ENCODE measurements around the gene DOC2A. TPM values are rescaled to one million over a fixed set of nuclear protein-coding genes. Genes with fewer than 3 reads are reported as not detected.
"Not testable (repeated sequence)": the region's sequence is repeated elsewhere in the genome, so short reads cannot be mapped to it uniquely, and the experiment has no call there.

Gene DOC2A
- polyA plus RNA-seq, 3 donors = 1.6 to 2.3 (median 1.7) TPM

- DNase-seq (ENCODE audit: low read depth in 3 of 3, low spot score in 2 of 3) = no peak
Measured at GRCh38 chr16:29974291-29975133, 36.3 kb downstream of the DOC2A start.

GRCh38 chr16:29973384-29974246, 37.2 kb downstream of the DOC2A start, which contains the start of gene TAOK2:
TSS of gene TAOK2 (plus strand) at chr16:29973868. CDS start at chr16:29977773, 3,905 bp downstream.
- DNase-seq (ENCODE audit: low read depth in 3 of 3, low spot score in 2 of 3) = peak; percentile 92 to 97 (median 97)

- DNase-seq (ENCODE audit: low read depth in 3 of 3, low spot score in 2 of 3) = no peak
Measured at GRCh38 chr16:29972992-29973383, 37.8 kb downstream of the DOC2A start.

GRCh38 chr16:29972500-29972899, 38.3 kb downstream of the DOC2A start:
- DNase-seq (ENCODE audit: low read depth in 3 of 3, low spot score in 2 of 3) = no peak

GRCh38 chr16:29971304-29971703, 39.5 kb downstream of the DOC2A start:
- DNase-seq (ENCODE audit: low read depth in 3 of 3, low spot score in 2 of 3) = no peak

- no peak for DNase-seq (ENCODE audit: low read depth in 3 of 3, low spot score in 2 of 3)
Measured at GRCh38 chr16:29968205-29968604, 42.6 kb downstream of the DOC2A start.

- no peak for DNase-seq (ENCODE audit: low read depth in 3 of 3, low spot score in 2 of 3)
Measured at GRCh38 chr16:29963021-29963743, 47.6 kb downstream of the DOC2A start.

GRCh38 chr16:29962344-29962994, 48.4 kb downstream of the DOC2A start:
- DNase-seq (ENCODE audit: low read depth in 3 of 3, low spot score in 2 of 3) = no peak

- DNase-seq (ENCODE audit: low read depth in 3 of 3, low spot score in 2 of 3) = peak; percentile 72 to 89 (median 82)
Measured at GRCh38 chr16:29961479-29962343, 49.1 kb downstream of the DOC2A start, which contains the start of gene TMEM219. TSS of gene TMEM219 (plus strand) at chr16:29962079. CDS start at chr16:29963144, 1,065 bp downstream.

- DNase-seq (ENCODE audit: low read depth in 3 of 3, low spot score in 2 of 3) = no peak
Measured at GRCh38 chr16:29961127-29961478, 49.7 kb downstream of the DOC2A start.

GRCh38 chr16:29959821-29960220, 51.0 kb downstream of the DOC2A start:
- DNase-seq (ENCODE audit: low read depth in 3 of 3, low spot score in 2 of 3) = not testable (repeated sequence)

GRCh38 chr16:29959293-29959692, 51.5 kb downstream of the DOC2A start:
- no peak for DNase-seq (ENCODE audit: low read depth in 3 of 3, low spot score in 2 of 3)

GRCh38 chr16:29958756-29959155, 52.1 kb downstream of the DOC2A start:
- no peak for DNase-seq (ENCODE audit: low read depth in 3 of 3, low spot score in 2 of 3)

Other genes with a start within 250 kb of the DOC2A start
- gene ZG16, start 232.8 kb downstream of the DOC2A start, polyA plus RNA-seq (ENCODE audit: insufficient read length in 3 of 3) = under 1 TPM in 1 of 3 donors, not detected in 2; 0.06 TPM
- gene KIF22, start 220.3 kb downstream of the DOC2A start, polyA plus RNA-seq (ENCODE audit: insufficient read length in 3 of 3) = 10 to 100 TPM; 67.5 to 70.9 (median 68.8) TPM
- 100 to 1,000 TPM; 273 to 320 (median 302) TPM for gene MAZ, start 204.5 kb downstream of the DOC2A start, polyA plus RNA-seq (ENCODE audit: insufficient read length in 3 of 3)
- gene PRRT2, start 198.8 kb downstream of the DOC2A start, polyA plus RNA-seq (ENCODE audit: insufficient read length in 3 of 3) = 10 to 100 TPM in 1 of 3 donors, 1 to 10 TPM in 2; 6.5 to 12.4 (median 8.4) TPM
- 10 to 100 TPM; 28.0 to 30.5 (median 29.7) TPM for gene PAGR1, start 194.9 kb downstream of the DOC2A start, polyA plus RNA-seq (ENCODE audit: insufficient read length in 3 of 3)
- 10 to 100 TPM; 18.1 to 22.6 (median 20.0) TPM for gene MVP, start 190.6 kb downstream of the DOC2A start, polyA plus RNA-seq (ENCODE audit: insufficient read length in 3 of 3)
- gene CDIPT, start 147.8 kb downstream of the DOC2A start, polyA plus RNA-seq (ENCODE audit: insufficient read length in 3 of 3) = 100 to 1,000 TPM in 1 of 3 donors, 10 to 100 TPM in 2; 85.9 to 102 (median 89.9) TPM
- gene SEZ6L2, start 111.5 kb downstream of the DOC2A start, polyA plus RNA-seq (ENCODE audit: insufficient read length in 3 of 3) = 10 to 100 TPM in 1 of 3 donors, 1 to 10 TPM in 2; 9.0 to 10.8 (median 9.5) TPM
- under 1 TPM; 0.52 to 0.87 (median 0.54) TPM for gene ASPHD1, start 110.5 kb downstream of the DOC2A start, polyA plus RNA-seq (ENCODE audit: insufficient read length in 3 of 3)
- 10 to 100 TPM; 13.8 to 15.7 (median 14.2) TPM for gene KCTD13, start 84.8 kb downstream of the DOC2A start, polyA plus RNA-seq (ENCODE audit: insufficient read length in 3 of 3)
- 100 to 1,000 TPM in 1 of 3 donors, 10 to 100 TPM in 2; 93.1 to 107 (median 96.3) TPM for gene TMEM219, start 48.9 kb downstream of the DOC2A start, polyA plus RNA-seq (ENCODE audit: insufficient read length in 3 of 3)
- 10 to 100 TPM; 33.6 to 36.9 (median 36.4) TPM for gene TAOK2, start 37.2 kb downstream of the DOC2A start, polyA plus RNA-seq (ENCODE audit: insufficient read length in 3 of 3)
- 10 to 100 TPM; 16.2 to 18.8 (median 18.0) TPM for gene HIRIP3, start 15.4 kb downstream of the DOC2A start, polyA plus RNA-seq (ENCODE audit: insufficient read length in 3 of 3)
- 10 to 100 TPM; 34.5 to 37.9 (median 36.7) TPM for gene INO80E, start 14.8 kb downstream of the DOC2A start, polyA plus RNA-seq (ENCODE audit: insufficient read length in 3 of 3)
- not detected for gene C16orf92, start 12.2 kb upstream of the DOC2A start, polyA plus RNA-seq (ENCODE audit: insufficient read length in 3 of 3)
- gene TLCD3B, start 20.2 kb upstream of the DOC2A start, polyA plus RNA-seq (ENCODE audit: insufficient read length in 3 of 3) = under 1 TPM; 0.60 to 0.93 (median 0.90) TPM
- gene ALDOA, start 54.7 kb upstream of the DOC2A start, polyA plus RNA-seq (ENCODE audit: insufficient read length in 3 of 3) = 100 to 1,000 TPM; 451 to 496 (median 456) TPM
- gene PPP4C, start 65.0 kb upstream of the DOC2A start, polyA plus RNA-seq (ENCODE audit: insufficient read length in 3 of 3) = 10 to 100 TPM; 80.0 to 95.1 (median 92.9) TPM
- gene TBX6, start 80.9 kb upstream of the DOC2A start, polyA plus RNA-seq (ENCODE audit: insufficient read length in 3 of 3) = under 1 TPM; 0.65 to 0.88 (median 0.79) TPM
- gene YPEL3, start 85.2 kb upstream of the DOC2A start, polyA plus RNA-seq (ENCODE audit: insufficient read length in 3 of 3) = 10 to 100 TPM; 41.4 to 49.2 (median 42.2) TPM
- 1 to 10 TPM; 8.5 to 9.9 (median 9.8) TPM for gene GDPD3, start 102.5 kb upstream of the DOC2A start, polyA plus RNA-seq (ENCODE audit: insufficient read length in 3 of 3)
- 10 to 100 TPM; 71.4 to 92.7 (median 84.1) TPM for gene MAPK3, start 112.2 kb upstream of the DOC2A start, polyA plus RNA-seq (ENCODE audit: insufficient read length in 3 of 3)
- 1 to 10 TPM; 7.2 to 9.9 (median 9.3) TPM for gene CORO1A, start 172.6 kb upstream of the DOC2A start, polyA plus RNA-seq (ENCODE audit: insufficient read length in 3 of 3)
- 10 to 100 TPM; 24.1 to 27.7 (median 26.4) TPM for gene BOLA2B, start 182.6 kb upstream of the DOC2A start, polyA plus RNA-seq (ENCODE audit: insufficient read length in 3 of 3)
- 10 to 100 TPM; 14.8 to 17.2 (median 16.3) TPM for gene SLX1A, start 182.8 kb upstream of the DOC2A start, polyA plus RNA-seq (ENCODE audit: insufficient read length in 3 of 3)
- gene SULT1A3, start 188.2 kb upstream of the DOC2A start, polyA plus RNA-seq (ENCODE audit: insufficient read length in 3 of 3) = 10 to 100 TPM in 2 of 3 donors, 1 to 10 TPM in 1; 2.2 to 13.9 (median 11.9) TPM
- 1 to 10 TPM; 3.8 to 5.6 (median 5.3) TPM for gene NPIPB13, start 237.5 kb upstream of the DOC2A start, polyA plus RNA-seq (ENCODE audit: insufficient read length in 3 of 3)

All from right renal cortex interstitium (tissue), 3 donors.